K562 (cell line): Measurements from ENCODE around the gene ACHE. TPM values are rescaled to one million over a fixed set of nuclear protein-coding genes. Genes with fewer than 3 reads are reported as not detected.

Experiments used
- ATAC-seq: fragments of 200-7000 bp; cut with Tn5 transposase; 3 replicates; pipeline ENCODE4 v1.9.1; 2020; ENCODE audit warnings: moderate library complexity
- BruUV-seq: library from RNA; stranded (reverse); fragments of 400-500 nt; replicated peaks from 2 replicates; lab custom pipeline; 2021; lab: Mats Ljungman, UMichigan
- CTCF ChIA-PET: fragments of 300-600 bp; formaldehyde crosslinking; extraction: SDS; loops from one replicate; lab custom pipeline; 2021; ENCODE audit warnings: low intra/inter-chr PET ratio; lab: Yijun Ruan, JAX
- POLR2A ChIA-PET: fragments of 300-600, 350-650 bp; sonication (Branson Sonifier 250); formaldehyde crosslinking; extraction: SDS; loops from one replicate; lab custom pipeline; 2021; ENCODE audit warnings: antibody characterized with exemption, inconsistent platforms; lab: Yijun Ruan, JAX
- DNase-seq, 4 experiments: peaks; one replicate each; pipeline versions ENCODE4 v3.0.0 to v3.0.0-alpha.2; 2011 to 2018; ENCODE audit warnings: low spot score in 3 of 4, mixed read lengths in 3 of 4; ENCODE audit errors: extremely low read depth in 1 of 4
- FAIRE-seq: peaks from 2 replicates; lab custom pipeline; 2011; peaks lifted over from hg19 to GRCh38; lab: Jason Lieb, UNC
- H2AFZ ChIP-seq: 2 replicates; pipeline ENCODE4 v1.6.0; 2011; ENCODE audit warnings: low read depth, low read length, control low read depth, inconsistent platforms
- H3K27ac ChIP-seq: fragments of 200-600 bp; 3 replicates; pipeline ENCODE4 v1.8.0; 2011; ENCODE audit warnings: low read depth, mild to moderate bottlenecking, control low read depth, inconsistent platforms, low read length, moderate library complexity, mixed read lengths; ENCODE audit errors: extremely low read depth
- H3K27me3 ChIP-seq, 2 experiments: fragments of 300-600 bp in 1 of 2; 2 replicates in 1 of 2; 3 replicates in 1 of 2; pipeline versions ENCODE4 v1.6.0 to v1.8.0; 2011; ENCODE audit warnings: inconsistent platforms in 2 of 2, low read length in 2 of 2, mild to moderate bottlenecking in 1 of 2, mixed read lengths in 1 of 2, moderate library complexity in 1 of 2; ENCODE audit not compliant: control insufficient read depth in 2 of 2, insufficient read depth in 2 of 2
- H3K36me3 ChIP-seq: fragments of 300-600 bp; 3 replicates; pipeline ENCODE4 v1.8.0; 2011; ENCODE audit warnings: mild to moderate bottlenecking, low read length, inconsistent platforms; ENCODE audit not compliant: control insufficient read depth, insufficient read depth
- H3K4me1 ChIP-seq, 2 experiments: fragments of 200-600 bp in 1 of 2; replicated peaks in 1 of 2; 2 replicates in 1 of 2; 3 replicates in 1 of 2; pipeline versions ENCODE4 v1.5.1 to v1.8.0; 2011; ENCODE audit warnings: inconsistent platforms in 2 of 2, low read length in 2 of 2, mild to moderate bottlenecking in 1 of 2, mixed read lengths in 1 of 2, moderate library complexity in 1 of 2; ENCODE audit not compliant: control insufficient read depth in 2 of 2, insufficient read depth in 2 of 2
- H3K4me2 ChIP-seq: 2 replicates; pipeline ENCODE4 v1.6.1; 2011; ENCODE audit warnings: low read length, control low read depth, inconsistent platforms, mixed read lengths; ENCODE audit not compliant: insufficient read depth
- H3K4me3 ChIP-seq: fragments of 200-600 bp; sonication (generic), shearing (Covaris generic); 2 replicates; pipeline ENCODE4 v1.5.1; 2016; ENCODE audit warnings: control low read depth, inconsistent platforms
- H3K79me2 ChIP-seq: fragments of 200-600 bp; 3 replicates; pipeline ENCODE4 v1.8.0; 2011; ENCODE audit warnings: low read length, inconsistent platforms; ENCODE audit not compliant: control insufficient read depth, insufficient read depth
- H3K9ac ChIP-seq, 2 experiments: 2 replicates each; pipeline versions ENCODE4 v1.6.0 to v1.6.1; 2011; ENCODE audit warnings: low read depth in 2 of 2, low read length in 2 of 2, control low read depth in 1 of 2, inconsistent platforms in 1 of 2, mild to moderate bottlenecking in 1 of 2, mixed read lengths in 1 of 2; ENCODE audit not compliant: insufficient read depth in 1 of 2
- H3K9me1 ChIP-seq: one replicate; pipeline ENCODE4 v1.6.0; 2011; ENCODE audit warnings: inconsistent platforms, mild to moderate bottlenecking, low read length, moderate library complexity; ENCODE audit not compliant: control insufficient read depth, insufficient read depth
- H3K9me3 ChIP-seq: replicated peaks from 2 replicates; pipeline ENCODE4 v1.5.1; 2011; ENCODE audit warnings: low read depth, low read length, inconsistent platforms; ENCODE audit not compliant: control insufficient read depth, insufficient read depth
- H4K20me1 ChIP-seq: replicated peaks from 2 replicates; pipeline ENCODE4 v1.6.1; 2011; ENCODE audit warnings: low read length, inconsistent platforms, mixed read lengths; ENCODE audit not compliant: control insufficient read depth, insufficient read depth
- ARID1B ChIP-seq: fragments of 450-650 bp; IDR thresholded peaks from 2 replicates; pipeline ENCODE4 v1.6.1; 2016; ENCODE audit warnings: antibody characterized with exemption, mild to moderate bottlenecking, inconsistent platforms
- CCAR2 ChIP-seq: fragments of 200-400 bp; formaldehyde crosslinking; IDR thresholded peaks from 2 replicates; pipeline ENCODE4 v1.6.1; 2017; ENCODE audit warnings: mild to moderate bottlenecking, low read depth, low read length
- POLR2B ChIP-seq: fragments of 450-650 bp; IDR thresholded peaks from 2 replicates; pipeline ENCODE4 v1.6.1; 2018; ENCODE audit warnings: low read depth; ENCODE audit not compliant: partially characterized antibody
- POLR2G ChIP-seq: fragments of 200-400 bp; formaldehyde crosslinking; IDR thresholded peaks from 2 replicates; pipeline ENCODE4 v1.6.1; 2017; ENCODE audit warnings: low read depth, mild to moderate bottlenecking, antibody characterized with exemption, low read length, moderate library complexity
- RBFOX2 ChIP-seq: fragments of 200-400 bp; formaldehyde crosslinking; IDR thresholded peaks from 2 replicates; pipeline ENCODE4 v1.6.1; 2017; ENCODE audit warnings: low read depth, mild to moderate bottlenecking, low read length, moderate library complexity
- WGBS: fragments of 100-300 bp; shearing (Covaris generic); methylation state at CpG from one replicate; pipeline ENCODE4 v1.1.6; 2016; ENCODE audit warnings: low coverage, mixed read lengths; ENCODE audit not compliant: insufficient coverage; ENCODE audit errors: missing lambda C conversion rate; 5-methylcytosine and 5-hydroxymethylcytosine counted together
- in situ Hi-C: fragments of 300-500 bp; cut with MboI; formaldehyde crosslinking; loops from 4 replicates; pipeline ENCODE4 v1.15.0; 2018; ENCODE audit warnings: inconsistent platforms, mixed read lengths
- intact Hi-C: fragments of 100-400 bp; cut with micrococcal nuclease; formaldehyde crosslinking; loops from 2 replicates; pipeline ENCODE4 v1.14.2; 2022
- polyA plus RNA-seq, 8 experiments: library from polyadenylated mRNA; depleted of rRNA in 4 of 8; stranded (reverse) in 5 of 8; unstranded in 3 of 8; fragments of >200 nt; fragmentation: Nextera tagmentation in 2 of 8; fragmentation: Illumina TruSeq in 1 of 8; extraction: Ambion mirVana in 2 of 8; extraction: Trizol in 1 of 8; gene quantifications; 2 replicates each; pipeline versions ENCODE4 v1.2.1 to v1.2.3, GENCODE V29; 2011 to 2014; ENCODE audit warnings: inconsistent platforms in 1 of 8, missing spikeins in 1 of 8
- total RNA-seq, 7 experiments: library from RNA; depleted of rRNA in 6 of 7; stranded (reverse); fragments of >200 nt in 6 of 7; fragmentation: Illumina TruSeq in 2 of 7; extraction: Trizol in 2 of 7; gene quantifications; 2 replicates each; pipeline versions ENCODE4 v1.2.1 to v1.2.3, GENCODE V29; 2011 to 2021; ENCODE audit warnings: low replicate concordance in 1 of 7

The ACHE gene
- total and polyA plus RNA-seq, 9 of the 15 experiments (the other 6 are each of a cell fraction or from before 2014, with no cell fraction given): 0.04 to 8.8 (median 1.9) TPM

DNA sequence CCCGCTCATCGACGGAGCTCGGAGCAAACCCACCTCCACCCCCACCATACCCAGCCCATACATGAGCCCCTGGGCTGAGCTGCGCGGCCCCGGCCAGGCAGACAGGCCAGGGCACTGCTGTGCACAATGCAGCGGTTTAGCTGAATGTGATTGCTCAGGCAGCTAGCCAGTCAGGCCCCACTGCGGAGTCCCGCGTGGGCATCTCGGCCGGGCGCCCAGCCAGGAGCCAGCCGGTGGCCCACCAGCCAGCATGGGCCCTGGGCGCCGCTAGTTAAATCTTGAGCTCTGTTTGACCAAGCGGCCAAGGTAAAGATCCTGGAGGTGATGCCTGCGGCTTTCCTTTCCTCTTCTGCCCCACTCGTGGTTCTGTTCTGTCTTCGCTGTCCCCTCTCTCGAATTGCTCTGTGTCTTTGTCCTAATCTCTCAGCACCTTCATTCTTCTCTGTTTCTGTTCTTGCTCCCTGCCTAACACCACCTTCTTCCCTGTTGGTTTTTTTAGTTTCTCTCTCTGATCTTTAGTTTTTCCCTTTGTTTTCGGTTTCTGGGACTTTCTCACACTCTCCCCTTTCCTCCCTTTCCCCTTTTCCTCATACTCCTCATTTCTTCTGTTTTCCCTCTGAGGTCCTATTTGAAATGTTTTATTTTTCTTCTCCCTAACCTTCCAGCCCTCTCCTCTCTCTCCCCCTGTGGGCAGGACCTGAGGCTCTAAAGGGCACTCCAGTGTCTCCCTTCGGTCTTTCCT, 12.7 kb downstream of the ACHE start:
- peaks cover 9% of the 10 kb centered on the region for H3K9me1 ChIP-seq
- WGBS: 97% methylated on average over 21 of the region's 24 CpGs
- no peak overlapping the region for H3K4me3 ChIP-seq
- intact Hi-C loops: no loop called here
- peak overlapping the region; percentile 1; the same call in 1 of the 3 replicates for H3K27ac ChIP-seq
- H3K79me2 ChIP-seq: peaks cover 63% of the 10 kb centered on the region
- no peak for ATAC-seq
- H3K4me2 ChIP-seq: no peak overlapping the region
- in situ Hi-C loops: no loop called here
- FAIRE-seq: no peak
- no TSS peak for BruUV-seq
- no peak overlapping the region for H2AFZ ChIP-seq
- peak; percentile 26 for TF ChIP-seq POLR2B
- TF ChIP-seq RBFOX2: peak; percentile 66
- peak; percentile 51 for TF ChIP-seq POLR2G
- no peak for TF ChIP-seq CCAR2
- H3K9ac ChIP-seq: peak overlapping the region in 1 of 2 experiments; percentile 40; a peak in 1 of 4 replicates
- no peaks in the 10 kb centered on the region for H3K27me3 ChIP-seq
- H3K36me3 ChIP-seq: peaks cover 99% of the 10 kb centered on the region
- H3K4me1 ChIP-seq: peaks cover 18 to 41% of the 10 kb centered on the region in 2 experiments
- no peak for DNase-seq
- CTCF ChIA-PET: no interaction called here
- POLR2A ChIA-PET: interaction anchor here (0.5 kb wide), 1 partner anchor 370 kb away, joined by 3 read pairs; no protein-coding TSS in a partner anchor
- peaks cover 35% of the 10 kb centered on the region for H4K20me1 ChIP-seq
- H3K9me3 ChIP-seq: no peaks in the 10 kb centered on the region

DNA sequence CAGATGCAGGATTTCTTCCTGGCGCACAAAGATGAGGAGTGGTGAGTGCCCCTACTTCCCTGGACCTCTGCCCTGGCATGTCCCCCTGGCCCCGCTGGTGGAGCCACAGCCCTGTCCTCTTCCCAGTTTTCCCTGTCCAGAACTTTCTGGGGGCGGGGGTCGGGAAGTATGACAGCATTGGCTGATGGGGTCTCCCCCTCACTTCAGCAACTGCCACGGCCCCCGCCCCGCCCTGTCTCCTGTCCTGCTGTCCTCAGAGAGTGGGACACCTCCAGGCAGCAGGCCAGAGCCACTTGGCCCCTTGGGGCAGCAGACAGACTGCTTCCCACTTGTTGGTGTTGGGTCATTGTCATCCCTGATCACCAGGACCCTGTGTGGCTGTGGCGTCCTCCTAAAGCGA, 13.5 kb downstream of the ACHE start:
- CTCF ChIA-PET: no interaction called here
- Histone ChIP-seq H3K79me2 (peaks cover 63% of the 10 kb centered on the region), H3K4me1 (peaks cover 10 to 35% of the 10 kb centered on the region in 2 experiments), H3K9me1 (peaks cover 7% of the 10 kb centered on the region), H3K36me3 (peaks cover 99% of the 10 kb centered on the region), H4K20me1 (peaks cover 28% of the 10 kb centered on the region; the same call in 1 of the 2 replicates), H3K27ac (no peak overlapping the region), H3K4me3 (no peak overlapping the region), H3K4me2 (no peak overlapping the region), H3K9me3 (no peaks in the 10 kb centered on the region), H2AFZ (no peak overlapping the region), H3K9ac (peak overlapping the region in 1 of 2 experiments; percentile 3; a peak in 1 of 4 replicates), H3K27me3 (no peaks in the 10 kb centered on the region)
- intact Hi-C loops: no loop called here
- in situ Hi-C loops: no loop called here
- FAIRE-seq: no peak
- ATAC-seq: no peak
- no TSS peak for BruUV-seq
- POLR2A ChIA-PET: interaction anchor here (0.5 kb wide), 1 partner anchor 370 kb away, joined by 3 read pairs; no protein-coding TSS in a partner anchor
- WGBS: 98% methylated on average over 9 of the region's 9 CpGs
- TF ChIP-seq RBFOX2 (peak; percentile 6; the same call in 1 of the 2 replicates), ARID1B (no peak)
- no peak for DNase-seq
